Lung (tissue), 12 donors: ENCODE results near the gene SYNM. TPM values are rescaled to one million over a fixed set of nuclear protein-coding genes. Genes with fewer than 3 reads are reported as not detected.

Experiments
- ATAC-seq: fragments of 200-7000 bp; cut with Tn5 transposase; one replicate; pipeline ENCODE4 v1.9.1; 2020; ENCODE audit warnings: moderate number of reproducible peaks; ENCODE audit not compliant: insufficient read depth, low FRiP score
- DNase-seq, 3 donors: peaks; one replicate each; pipeline ENCODE4 v3.0.0-alpha.2; 2013 to 2017
- H3K27ac ChIP-seq, 2 donors: one replicate each; pipeline ENCODE4 v1.5.1; 2013; ENCODE audit warnings: mild to moderate bottlenecking in 2 of 2, moderate library complexity in 2 of 2, control low read depth in 1 of 2, inconsistent platforms in 1 of 2, low read depth in 1 of 2, low read length in 1 of 2
- H3K27me3 ChIP-seq, 3 donors: one replicate each; pipeline ENCODE4 v1.5.1; 2013; ENCODE audit warnings: low read length in 2 of 3; ENCODE audit not compliant: control insufficient read depth in 3 of 3, insufficient read depth in 3 of 3
- H3K36me3 ChIP-seq, 4 donors: one replicate each; pipeline ENCODE4 v1.5.1; 2013; ENCODE audit warnings: low read length in 4 of 4, mild to moderate bottlenecking in 1 of 4, moderate library complexity in 1 of 4; ENCODE audit not compliant: control insufficient read depth in 4 of 4, insufficient read depth in 4 of 4
- H3K4me1 ChIP-seq, 5 donors: one replicate each; pipeline ENCODE4 v1.5.1; 2013; ENCODE audit warnings: low read length in 5 of 5, mild to moderate bottlenecking in 2 of 5, moderate library complexity in 1 of 5; ENCODE audit not compliant: control insufficient read depth in 5 of 5, insufficient read depth in 5 of 5
- H3K4me3 ChIP-seq: one replicate; pipeline ENCODE4 v1.5.1; 2013; ENCODE audit warnings: mild to moderate bottlenecking, control low read depth, moderate library complexity
- H3K9ac ChIP-seq, 2 donors: one replicate each; pipeline ENCODE4 v1.5.1; 2013; ENCODE audit warnings: low read length in 2 of 2, control low read depth in 1 of 2; ENCODE audit not compliant: insufficient read depth in 1 of 2
- H3K9me3 ChIP-seq, 4 donors: one replicate each; pipeline ENCODE4 v1.5.1; 2013; ENCODE audit warnings: low read length in 3 of 4, mild to moderate bottlenecking in 1 of 4, moderate library complexity in 1 of 4; ENCODE audit not compliant: control insufficient read depth in 4 of 4, insufficient read depth in 3 of 4
- WGBS, 2 donors: extraction: QIAGEN DNeasy Blood & Tissue Kit; methylation state at CpG; one replicate each; pipeline ENCODE4 v1.1.7; 2013; 5-methylcytosine and 5-hydroxymethylcytosine counted together
- polyA plus RNA-seq, 2 donors: library from polyadenylated mRNA; stranded (reverse); fragments of 200-250 nt; gene quantifications; one replicate each; pipeline ENCODE4 v1.2.1, GENCODE V29; 2013
- total RNA-seq, 2 donors: library from RNA; depleted of rRNA in 1 of 2; stranded (reverse); fragments of >200 nt in 1 of 2; gene quantifications; one replicate each; pipeline ENCODE4 v1.2.1, GENCODE V29; 2014 to 2021
- TF ChIP-seq, protein P1 (sequence below): IDR thresholded peaks from 2 replicates; pipeline ENCODE4 v1.5.1; 2012; ENCODE audit warnings: mild to moderate bottlenecking; ENCODE audit errors: control extremely low read depth, extremely low read depth
- donor health status: control.
- donor health status: control.
- donor health status: Bipolar disorder and iron deficiency.
- donor health status: healthy.
- donor health status: DM: yes; HTN: yes; CAD: no.

Gene SYNM
- total and polyA plus RNA-seq, 4 donors = 5.3 to 21.3 (median 10.9) TPM

DNA sequence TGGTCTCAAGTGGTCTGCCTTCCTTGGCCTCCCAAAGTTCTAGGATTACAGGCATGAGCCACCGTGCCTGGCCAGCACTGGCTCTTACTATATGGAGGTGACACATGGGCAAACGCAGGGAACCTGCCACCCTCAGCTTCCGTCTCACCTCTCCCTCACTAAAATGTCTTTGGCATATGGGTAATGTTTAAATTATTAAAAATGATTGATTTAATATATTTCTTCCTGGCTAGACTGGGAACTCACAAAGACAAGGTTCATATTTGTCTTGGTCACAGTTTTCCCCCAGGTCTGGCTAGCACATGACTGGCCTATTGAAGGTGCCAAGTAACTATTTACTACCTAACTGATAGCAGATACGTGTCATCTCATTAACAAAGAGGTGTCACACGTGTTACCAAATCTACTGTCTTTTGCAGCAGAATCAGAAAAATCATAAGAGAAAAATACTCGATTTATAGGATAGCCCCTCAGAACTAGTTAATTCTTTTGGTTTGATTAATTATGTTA is 48.2 kb downstream of the SYNM start:
- ATAC-seq (no peak), DNase-seq (no peak)
- Histone ChIP-seq H3K27ac (no peak overlapping the region), H3K4me3 (no peak overlapping the region), H3K9ac (no peak overlapping the region), H3K27me3 (no peaks in the 10 kb centered on the region), H3K9me3 (no peaks in the 10 kb centered on the region), H3K36me3 (peaks cover 11 to 19% (median 17%) of the 10 kb centered on the region in 4 donors), H3K4me1 (peaks cover 0 to 9% (median 0%) of the 10 kb centered on the region in 5 donors)
- TF ChIP-seq, protein P1, sequence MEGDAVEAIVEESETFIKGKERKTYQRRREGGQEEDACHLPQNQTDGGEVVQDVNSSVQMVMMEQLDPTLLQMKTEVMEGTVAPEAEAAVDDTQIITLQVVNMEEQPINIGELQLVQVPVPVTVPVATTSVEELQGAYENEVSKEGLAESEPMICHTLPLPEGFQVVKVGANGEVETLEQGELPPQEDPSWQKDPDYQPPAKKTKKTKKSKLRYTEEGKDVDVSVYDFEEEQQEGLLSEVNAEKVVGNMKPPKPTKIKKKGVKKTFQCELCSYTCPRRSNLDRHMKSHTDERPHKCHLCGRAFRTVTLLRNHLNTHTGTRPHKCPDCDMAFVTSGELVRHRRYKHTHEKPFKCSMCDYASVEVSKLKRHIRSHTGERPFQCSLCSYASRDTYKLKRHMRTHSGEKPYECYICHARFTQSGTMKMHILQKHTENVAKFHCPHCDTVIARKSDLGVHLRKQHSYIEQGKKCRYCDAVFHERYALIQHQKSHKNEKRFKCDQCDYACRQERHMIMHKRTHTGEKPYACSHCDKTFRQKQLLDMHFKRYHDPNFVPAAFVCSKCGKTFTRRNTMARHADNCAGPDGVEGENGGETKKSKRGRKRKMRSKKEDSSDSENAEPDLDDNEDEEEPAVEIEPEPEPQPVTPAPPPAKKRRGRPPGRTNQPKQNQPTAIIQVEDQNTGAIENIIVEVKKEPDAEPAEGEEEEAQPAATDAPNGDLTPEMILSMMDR = no peak
- 76 to 86% methylated on average over 6 of the region's 6 CpGs for WGBS, 2 donors

DNA sequence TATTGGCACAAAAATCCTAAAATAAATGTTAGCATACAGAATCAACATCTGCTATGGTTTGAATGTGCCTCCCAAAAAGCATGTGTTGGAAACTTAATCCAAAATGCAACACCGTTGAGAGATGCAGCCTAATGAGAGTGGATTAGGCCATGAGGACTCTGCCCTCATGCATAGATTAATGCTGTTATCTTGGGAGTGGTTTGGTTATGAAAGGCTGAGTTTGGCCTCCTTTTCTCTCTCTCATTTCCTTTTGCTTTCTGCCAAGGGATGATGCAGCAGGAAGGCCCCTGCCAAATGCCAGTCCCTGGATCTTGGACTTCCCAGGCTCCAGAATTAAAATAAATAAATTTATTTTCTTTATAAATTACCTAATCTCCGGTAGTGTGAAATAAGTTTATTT is 49.4 kb downstream of the SYNM start:
- Histone ChIP-seq H3K9me3 (no peaks in the 10 kb centered on the region), H3K4me1 (peaks cover 0 to 2% (median 0%) of the 10 kb centered on the region in 5 donors), H3K9ac (no peak overlapping the region), H3K27ac (no peak overlapping the region), H3K36me3 (peaks cover 8 to 22% (median 13%) of the 10 kb centered on the region in 4 donors), H3K27me3 (no peaks in the 10 kb centered on the region), H3K4me3 (no peak overlapping the region)
- DNase-seq (no peak), ATAC-seq (no peak)
- WGBS, 2 donors = 73 to 84% methylated on average over 2 of the region's 2 CpGs
- TF ChIP-seq, protein P1 = no peak

DNA sequence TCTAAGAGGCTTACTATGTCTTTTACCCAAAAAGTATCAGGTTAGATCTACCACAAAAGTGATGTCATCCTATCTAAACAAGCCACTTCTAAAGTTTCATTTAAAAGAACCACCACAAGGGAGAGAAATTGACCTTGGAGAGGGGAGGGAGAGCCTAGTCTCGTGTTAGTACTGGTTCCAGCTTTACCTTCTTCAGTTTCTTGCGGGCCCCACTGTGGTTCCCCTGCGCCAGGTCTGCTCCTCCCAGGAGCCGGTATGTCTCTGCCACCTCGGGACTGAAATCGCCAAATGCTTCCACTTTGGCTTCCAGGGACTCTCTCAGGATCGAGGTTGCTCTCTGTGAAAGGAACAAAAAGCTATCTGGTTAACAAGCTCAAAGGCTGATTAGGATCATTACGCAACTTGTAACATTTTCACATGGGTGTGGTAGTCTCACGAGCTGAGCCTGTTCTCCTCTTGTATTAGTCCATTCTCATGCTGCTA is 51.1 kb downstream of the SYNM start:
- peaks cover 6 to 24% (median 10%) of the 10 kb centered on the region in 4 donors for H3K36me3 ChIP-seq
- no peak overlapping the region for H3K4me3 ChIP-seq
- no peaks in the 10 kb centered on the region for H3K27me3 ChIP-seq
- ATAC-seq = no peak
- peaks cover 0 to 2% (median 0%) of the 10 kb centered on the region in 5 donors for H3K4me1 ChIP-seq
- 81 to 89% methylated on average over 9 of the region's 9 CpGs for WGBS, 2 donors
- TF ChIP-seq, protein P1 = no peak
- H3K27ac ChIP-seq = no peak overlapping the region
- DNase-seq = no peak
- H3K9me3 ChIP-seq = no peaks in the 10 kb centered on the region
- no peak overlapping the region for H3K9ac ChIP-seq

DNA sequence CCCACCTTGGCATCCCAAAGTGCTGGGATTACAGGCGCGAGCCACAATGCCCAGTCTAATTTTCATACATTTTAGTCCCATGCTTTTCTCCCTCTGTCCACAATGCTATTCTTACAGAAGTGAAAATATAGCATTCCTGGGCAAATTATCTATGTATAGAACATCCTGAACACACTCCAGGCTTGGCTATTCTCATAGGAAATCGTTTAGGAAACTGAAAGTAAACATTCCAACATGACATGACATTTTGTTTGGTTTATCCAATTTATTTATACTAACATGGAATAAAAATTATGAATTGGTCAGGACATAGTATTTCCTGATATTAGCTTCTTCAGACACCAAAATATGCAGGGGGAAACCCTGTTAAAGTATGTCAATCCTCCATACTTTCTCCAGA is 52.6 kb downstream of the SYNM start:
- 51 to 76% methylated on average over 3 of the region's 3 CpGs for WGBS, 2 donors
- Histone ChIP-seq H3K9ac (no peak overlapping the region), H3K27ac (no peak overlapping the region), H3K27me3 (no peaks in the 10 kb centered on the region), H3K36me3 (peaks cover 4 to 19% (median 8%) of the 10 kb centered on the region in 4 donors), H3K4me1 (peaks cover 0 to 2% (median 0%) of the 10 kb centered on the region in 5 donors), H3K9me3 (no peaks in the 10 kb centered on the region), H3K4me3 (no peak overlapping the region)
- ATAC-seq = no peak
- DNase-seq = no peak
- TF ChIP-seq, protein P1 = no peak
